ENCODE data around the gene AZU1.

The AZU1 gene, protein sequence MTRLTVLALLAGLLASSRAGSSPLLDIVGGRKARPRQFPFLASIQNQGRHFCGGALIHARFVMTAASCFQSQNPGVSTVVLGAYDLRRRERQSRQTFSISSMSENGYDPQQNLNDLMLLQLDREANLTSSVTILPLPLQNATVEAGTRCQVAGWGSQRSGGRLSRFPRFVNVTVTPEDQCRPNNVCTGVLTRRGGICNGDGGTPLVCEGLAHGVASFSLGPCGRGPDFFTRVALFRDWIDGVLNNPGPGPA

DNA sequence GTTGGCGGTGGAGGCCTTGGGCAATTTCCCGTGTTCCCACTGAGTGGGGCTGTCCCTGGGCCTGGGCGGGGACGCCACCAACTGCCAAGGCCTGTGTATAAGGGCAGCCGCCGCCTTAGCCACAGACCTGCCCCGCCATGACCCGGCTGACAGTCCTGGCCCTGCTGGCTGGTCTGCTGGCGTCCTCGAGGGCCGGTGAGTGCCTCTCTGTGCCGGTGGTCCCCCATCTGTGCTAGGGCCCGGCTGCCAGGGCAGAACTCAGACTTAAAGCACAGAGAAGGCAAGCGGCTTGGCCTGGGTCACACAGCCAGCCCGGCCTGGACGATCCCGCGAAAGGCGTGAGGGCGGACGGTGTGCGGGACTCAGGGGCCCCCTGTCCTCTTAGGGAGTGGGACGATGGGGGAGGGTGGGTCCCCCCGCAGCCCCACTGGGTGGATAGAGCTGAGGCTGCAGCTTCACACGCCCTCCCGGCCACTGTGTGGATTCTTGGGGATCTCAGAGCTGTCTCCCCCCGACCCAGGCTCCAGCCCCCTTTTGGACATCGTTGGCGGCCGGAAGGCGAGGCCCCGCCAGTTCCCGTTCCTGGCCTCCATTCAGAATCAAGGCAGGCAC is at the start of gene AZU1:
TSS of gene AZU1 (plus strand) at position 128 of the 612 bp plus-strand sequence. CDS start at position 138, 10 bp downstream.
- DNase-seq: no peak

DNA sequence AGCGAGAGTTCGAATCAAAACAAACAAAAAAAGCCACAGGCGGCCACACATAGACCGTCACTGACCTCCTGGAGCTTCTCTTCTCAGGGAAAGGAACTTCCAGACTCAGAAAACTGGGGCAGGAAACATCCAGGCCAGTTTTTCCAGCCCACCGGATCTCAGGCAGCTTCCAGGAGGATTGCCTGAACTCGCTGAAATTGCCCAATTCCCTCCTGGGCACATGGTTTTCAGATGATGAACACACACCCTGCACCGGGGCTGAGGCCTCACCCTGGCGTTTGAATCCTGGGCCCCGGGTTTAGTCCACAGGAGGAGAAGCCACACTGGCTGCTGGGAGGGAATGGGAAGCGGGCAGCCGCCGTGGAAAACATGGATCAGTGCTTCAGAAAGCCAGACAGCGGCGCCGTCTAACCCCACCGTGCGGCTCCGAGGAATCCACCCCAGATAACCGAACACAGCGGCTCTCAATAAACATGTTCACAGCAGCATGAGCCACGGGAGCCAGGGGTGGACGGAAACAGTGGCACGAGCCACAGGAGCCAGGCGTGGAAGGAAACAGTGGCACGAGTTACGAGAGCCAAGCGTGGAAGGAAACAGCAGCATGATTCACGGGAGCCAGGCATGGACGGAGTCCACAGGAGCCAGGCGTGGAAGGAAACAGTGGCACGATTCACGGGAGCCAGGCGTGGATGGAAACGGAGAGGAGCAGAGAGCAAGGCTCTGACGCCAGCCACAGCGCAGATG is 48.6 kb upstream of the AZU1 start:
- no peak for DNase-seq

DNA sequence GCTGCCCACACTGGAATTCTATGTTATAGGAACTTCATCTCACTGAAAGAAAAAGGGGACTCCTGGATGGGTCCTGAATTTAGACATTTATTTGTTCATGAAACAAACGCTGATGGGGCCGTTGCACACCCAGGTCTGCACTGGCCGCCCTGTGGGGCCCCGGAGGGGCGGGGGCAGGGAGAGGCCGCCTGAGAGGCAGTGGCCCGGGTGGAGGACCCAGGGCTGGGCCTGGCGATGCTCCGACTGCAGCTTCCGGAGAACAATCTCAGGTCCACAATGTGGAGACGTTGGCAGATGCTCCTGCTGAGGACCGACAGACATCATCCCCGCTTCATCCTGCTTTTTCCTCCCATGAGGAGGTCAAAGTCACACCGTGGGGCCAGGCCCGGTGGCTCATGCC is 46.7 kb upstream of the AZU1 start:
- no peak for DNase-seq

DNA sequence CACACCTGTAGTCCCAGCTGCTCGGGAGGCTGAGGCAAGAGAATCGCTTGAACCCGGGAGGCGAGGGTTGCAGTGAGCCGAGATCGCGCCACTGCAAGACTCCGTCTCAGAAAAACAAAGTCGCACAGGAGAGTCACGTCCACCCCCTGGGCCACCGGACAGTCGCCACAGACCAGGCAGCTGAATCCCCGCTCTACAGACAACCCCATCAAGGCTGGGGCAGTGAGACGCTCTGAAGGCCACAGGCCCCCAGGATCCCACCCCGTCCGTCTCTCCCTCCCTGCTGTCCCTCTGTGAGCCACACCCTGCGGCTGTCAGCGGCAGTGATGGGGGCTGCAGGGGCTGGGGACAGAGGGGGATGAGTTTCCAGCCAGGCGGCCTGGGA is 45.8 kb upstream of the AZU1 start:
- no peak for DNase-seq

DNA sequence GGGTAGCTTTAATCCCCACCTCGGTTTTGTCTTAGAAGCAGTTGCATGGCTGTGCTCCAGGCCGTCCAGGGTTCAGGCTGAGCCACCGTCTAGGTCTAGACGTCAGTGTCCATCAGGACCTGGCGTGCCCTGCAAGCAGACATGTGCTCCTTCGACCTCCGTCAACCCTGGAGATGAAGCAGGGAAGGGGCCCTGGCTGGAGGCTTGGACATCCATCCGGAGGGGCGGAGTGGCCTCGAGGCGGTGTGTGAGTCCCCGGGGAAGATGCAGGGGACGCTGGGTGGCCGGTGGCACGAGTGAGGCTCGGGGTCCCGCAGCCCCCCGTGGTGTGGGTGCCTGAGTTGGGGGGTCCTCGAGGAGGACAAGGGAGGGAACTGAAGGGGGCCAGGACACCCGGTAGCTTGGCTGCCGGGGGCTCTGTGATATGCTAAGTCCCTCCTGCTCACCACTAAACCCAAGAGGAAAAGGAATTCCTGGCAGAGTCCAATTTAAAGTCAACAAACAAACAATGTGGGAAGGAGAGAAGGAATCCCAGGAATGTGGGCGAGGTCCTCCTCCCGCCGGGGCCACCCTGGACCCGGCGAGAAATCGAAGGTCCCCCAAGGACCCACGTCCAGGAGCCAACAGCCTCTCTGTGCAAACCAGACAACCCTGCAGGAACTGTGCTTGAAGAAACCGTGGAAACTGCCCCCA is 45.3 kb upstream of the AZU1 start:
- no peak for DNase-seq

DNA sequence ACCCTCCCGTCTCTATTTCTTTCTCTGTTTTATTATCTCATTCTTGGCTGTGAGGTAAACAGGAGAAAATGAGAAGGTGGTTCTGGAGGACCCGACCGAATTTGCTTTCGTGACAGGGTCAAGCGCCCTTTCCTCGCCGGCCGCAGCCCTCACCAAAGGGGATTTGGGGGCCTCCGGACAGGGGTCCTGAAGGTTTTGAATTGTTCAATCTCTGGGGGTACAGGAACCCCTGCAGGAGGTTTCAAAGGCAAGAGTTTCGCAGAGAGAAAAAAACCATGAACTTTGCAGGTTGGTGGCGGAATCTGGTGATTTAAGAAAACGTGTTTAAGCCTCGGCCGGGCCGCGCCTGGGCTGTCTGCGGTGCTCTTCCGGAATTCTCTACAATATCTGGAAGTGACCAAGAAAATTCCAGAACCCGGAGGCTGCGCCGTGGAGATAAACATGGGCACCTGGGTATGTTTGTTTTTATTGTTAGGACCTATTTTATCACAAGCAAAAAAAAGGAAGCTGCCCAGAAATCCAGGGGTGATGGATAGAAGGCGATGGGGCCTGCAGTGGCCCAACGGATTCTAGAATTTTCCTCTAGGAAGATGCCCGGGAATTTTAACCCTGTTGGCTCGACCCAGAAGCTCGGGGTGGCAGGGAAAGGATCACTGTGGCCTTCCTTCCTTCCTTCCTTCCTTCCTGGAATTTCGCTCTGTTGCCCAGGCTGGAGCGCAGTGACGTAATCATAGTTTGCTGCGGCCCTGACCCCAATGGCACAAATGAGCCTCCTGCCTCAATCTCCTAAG is 44.6 kb upstream of the AZU1 start:
- DNase-seq: no peak

DNA sequence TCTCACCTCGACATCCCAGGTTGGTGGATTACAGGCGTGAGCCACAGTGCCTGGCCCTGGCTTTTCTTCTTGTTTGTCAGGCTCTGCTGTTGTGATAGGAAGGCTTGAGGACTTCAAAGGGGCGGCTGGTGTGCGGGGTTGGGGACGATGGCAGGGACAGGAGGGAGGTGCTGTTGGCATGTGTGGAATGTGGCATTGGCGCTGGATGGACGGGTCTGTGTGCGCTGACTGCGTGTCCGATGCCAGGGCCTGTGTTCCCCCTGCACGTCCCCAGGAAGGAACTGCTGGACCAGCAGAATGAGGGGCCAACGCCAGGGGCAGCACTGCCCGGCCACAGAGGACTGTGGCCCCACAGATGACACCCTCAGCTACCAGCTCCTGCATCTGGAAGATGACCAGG is 43.1 kb upstream of the AZU1 start:
- DNase-seq: no peak

DNA sequence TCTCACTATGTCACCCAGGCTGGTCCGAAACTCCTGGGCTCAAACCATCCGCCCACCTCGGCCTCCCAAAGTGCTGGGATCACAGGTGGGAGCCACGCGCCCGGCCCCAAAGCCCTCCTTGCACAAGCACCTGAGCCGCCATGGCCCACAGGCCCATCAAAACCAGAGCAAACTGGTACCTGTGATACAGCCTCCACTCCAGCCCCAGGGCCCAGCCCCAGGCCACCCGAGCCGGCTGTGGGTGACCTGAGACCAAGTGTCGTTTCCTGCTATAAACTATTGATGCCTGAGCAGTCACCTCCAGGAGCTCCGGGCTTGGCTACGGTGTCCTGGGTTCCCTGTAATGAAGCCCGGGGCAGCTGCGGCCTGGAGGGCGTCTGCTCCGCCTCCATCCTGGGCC is 40.1 kb upstream of the AZU1 start:
- no peak for DNase-seq

DNA sequence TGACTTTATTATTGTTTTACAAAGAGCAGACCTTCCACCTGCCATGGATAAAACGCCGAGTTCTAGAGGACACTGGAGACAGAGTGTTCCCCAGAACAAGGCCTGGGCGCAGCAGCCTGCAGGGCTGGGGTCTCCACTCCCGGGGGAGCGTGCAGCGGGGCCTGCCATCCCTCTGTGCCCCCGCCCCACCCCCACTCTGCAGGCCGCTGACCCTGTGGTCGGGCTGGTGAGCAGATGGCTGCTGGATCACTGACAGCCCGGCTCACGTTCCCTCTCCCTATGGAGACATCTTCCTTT is 39.0 kb upstream of the AZU1 start:
- no peak for DNase-seq

DNA sequence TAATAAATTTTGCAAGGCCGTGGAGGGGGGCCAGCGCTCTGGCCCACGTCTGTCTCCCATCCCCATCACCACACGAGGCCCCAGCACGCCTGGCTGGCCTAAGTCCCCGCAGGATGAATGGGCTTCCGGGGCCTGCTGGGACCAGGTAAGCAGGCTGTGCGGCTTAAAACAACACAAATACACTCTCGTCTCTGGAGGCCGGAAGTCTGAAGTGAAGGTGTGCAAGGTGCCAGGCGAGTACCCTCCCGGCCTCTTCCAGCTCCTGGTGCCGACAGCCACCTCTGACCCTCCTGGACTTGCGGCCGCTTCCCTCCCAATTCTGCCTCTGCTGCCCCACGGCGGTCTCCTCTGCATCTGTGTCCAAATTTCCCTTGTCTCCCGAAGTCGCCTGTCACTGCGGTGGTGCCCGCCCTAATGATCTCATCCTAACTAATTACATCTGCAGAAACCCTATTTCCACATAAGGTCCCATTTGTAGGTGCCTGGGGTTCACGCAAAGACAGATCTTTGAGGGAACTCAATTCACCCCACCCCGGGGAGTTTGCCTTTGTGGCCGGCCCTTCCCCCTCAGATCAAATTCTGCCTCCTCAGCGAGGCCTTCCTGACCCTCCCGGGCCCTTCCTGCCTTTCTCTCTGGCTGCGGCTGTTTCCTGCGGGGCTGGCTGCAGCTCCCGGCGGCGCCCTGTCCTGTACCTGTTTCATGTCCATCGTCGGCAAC is 38.5 kb upstream of the AZU1 start:
- no peak for DNase-seq

DNA sequence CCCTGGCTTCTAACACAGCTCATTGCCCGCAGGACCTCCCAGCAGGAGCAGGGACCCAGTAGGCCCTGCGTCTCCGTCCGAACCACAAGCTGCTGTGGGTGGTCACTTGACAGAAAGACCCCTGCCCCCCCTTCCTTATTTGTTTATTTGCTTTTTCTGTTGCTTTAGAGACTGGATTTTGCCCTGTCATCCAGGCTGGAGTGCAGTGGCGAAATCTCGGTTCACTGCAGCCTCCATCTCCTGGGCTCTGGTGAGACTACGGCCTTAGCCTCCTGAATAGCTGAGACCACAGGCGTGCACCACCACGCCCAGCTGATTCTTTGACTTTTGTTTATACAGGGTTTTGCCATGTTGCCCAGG is 38.0 kb upstream of the AZU1 start:
- DNase-seq: no peak

DNA sequence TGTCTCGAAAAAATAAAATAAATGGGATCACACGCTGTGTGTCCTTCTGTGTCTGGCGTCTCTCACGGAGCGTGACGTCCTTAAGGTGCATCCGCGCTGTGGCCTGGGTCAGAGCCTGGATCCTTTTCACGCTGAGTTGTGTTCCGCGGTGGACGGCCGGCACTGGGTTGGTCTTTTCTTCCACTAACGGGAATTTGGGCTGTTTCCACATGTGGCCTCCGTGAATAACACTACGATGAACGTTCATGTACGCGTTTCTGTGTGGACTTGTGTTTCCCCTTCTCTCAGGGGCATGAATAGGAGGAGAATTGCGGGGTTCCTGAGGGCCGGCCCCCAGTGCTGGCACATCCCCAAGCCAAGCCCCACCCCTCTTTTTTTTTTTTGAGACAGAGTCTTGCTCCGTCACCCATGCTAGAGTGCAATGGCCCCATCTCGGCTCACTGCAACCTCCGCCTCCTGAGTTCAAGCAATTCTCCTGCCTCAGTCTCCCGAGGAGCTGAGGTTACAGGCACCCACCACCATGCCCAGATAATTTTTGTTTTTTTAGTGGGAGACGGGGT is 36.5 kb upstream of the AZU1 start:
- no peak for DNase-seq

DNA sequence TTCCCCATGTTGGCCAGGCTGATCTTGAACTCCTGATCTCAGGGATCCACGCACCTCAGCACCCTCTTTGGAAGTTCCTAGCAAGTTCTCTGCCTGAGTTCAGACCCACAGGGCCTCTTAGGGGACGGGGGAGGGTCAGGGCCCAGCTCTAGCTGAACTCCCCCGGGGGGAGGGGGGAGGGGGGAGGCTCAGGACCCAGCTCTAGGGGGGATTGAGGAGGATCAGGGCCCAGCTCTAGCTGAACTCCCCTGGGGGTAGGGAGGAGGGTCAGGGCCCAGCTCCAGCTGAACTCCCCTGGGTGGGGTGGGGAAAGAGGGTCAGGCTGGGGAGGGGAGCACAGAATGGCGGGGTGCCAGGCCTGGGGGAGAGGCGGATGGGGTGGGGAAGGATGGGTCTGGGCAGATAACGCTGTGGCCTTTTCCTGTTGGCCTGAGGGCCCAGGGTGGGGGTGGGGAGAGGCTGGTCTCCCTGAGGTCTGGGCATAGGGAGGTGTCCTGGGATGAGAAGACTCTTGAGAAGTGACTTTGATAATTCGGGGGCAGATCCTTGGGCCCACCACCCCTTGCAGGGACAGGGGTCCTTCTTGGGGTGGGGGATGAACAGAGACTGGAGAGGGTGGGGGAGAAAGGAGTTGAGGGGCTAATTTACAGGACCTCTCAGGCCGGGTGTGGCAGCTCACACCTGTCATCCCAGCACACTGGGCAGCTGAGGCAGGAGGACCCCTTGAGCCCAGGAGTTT is 35.9 kb upstream of the AZU1 start:
- DNase-seq: no peak

DNA sequence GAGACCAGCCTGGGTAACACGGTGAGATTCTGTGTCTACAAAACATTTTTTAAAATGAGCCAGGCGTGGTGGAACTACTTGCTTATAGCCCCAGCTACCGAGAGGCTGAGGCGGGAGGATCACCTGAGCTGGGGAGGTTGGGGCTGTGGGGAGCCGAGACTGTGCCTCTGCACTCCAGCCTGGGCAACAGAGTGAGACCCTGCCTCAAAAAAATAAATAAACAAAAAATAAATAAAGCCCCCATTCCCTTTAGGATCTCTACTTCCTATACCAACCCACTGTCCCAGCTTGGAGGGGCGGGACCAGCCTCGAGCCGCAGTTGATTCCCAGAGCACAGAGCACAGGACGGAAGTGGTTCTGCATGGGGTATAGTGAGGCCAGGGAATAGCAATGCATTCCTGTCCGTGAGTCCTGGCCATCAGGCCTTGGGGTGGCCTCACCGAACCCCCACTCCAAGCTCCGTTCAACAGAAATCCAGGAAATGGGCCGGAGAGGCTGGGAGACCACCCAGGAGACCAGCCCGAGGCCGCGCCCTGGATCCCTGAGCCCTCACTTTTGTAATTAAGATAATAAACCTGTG is 35.2 kb upstream of the AZU1 start:
- DNase-seq: no peak

DNA sequence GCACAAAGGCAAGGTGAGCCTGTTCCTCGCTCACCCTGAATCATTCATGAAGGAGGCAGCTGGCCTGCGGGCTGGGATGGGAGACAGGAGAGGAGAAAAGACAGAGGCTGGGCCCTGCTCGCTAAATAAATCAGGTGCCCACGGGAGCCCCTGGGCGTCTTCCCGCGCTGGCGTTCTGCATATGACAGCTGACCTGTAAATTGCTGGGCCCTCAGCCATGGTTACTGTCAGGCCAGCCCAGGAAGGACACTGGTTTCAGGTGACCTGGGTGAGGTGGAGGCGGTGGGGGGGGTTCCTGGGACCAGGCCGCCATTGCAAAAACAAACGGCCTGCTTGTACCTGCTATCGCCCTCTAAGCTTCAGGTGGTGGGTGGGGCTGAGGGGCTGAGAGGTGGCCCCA is 33.8 kb upstream of the AZU1 start:
- DNase-seq: no peak

DNA sequence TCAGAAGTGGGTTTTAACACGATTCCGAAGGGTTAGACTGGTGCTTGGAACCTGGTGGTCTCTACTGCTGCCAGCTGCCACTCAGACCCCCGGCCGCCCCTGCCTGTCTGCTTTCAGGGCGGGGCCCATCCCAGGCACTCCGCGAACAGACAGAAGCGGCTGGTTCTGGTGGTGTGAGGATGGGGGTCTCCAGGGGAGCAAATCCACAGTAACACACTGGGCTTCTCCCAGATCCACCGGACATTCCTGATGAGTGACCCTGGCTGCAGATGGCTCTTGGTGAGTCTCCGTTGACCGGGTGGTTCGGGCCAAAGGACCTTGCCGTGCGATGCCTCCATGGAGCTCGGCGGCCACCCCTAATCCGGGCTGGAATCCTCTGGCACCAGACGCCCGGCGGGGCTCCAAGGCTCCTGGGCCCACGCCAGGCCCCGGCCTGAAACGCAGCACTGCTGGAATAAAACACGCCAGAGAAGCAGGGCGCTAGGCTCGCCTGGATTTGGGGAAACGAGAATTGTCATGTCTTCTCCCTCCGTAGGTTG is 32.5 kb upstream of the AZU1 start:
- DNase-seq: no peak

DNA sequence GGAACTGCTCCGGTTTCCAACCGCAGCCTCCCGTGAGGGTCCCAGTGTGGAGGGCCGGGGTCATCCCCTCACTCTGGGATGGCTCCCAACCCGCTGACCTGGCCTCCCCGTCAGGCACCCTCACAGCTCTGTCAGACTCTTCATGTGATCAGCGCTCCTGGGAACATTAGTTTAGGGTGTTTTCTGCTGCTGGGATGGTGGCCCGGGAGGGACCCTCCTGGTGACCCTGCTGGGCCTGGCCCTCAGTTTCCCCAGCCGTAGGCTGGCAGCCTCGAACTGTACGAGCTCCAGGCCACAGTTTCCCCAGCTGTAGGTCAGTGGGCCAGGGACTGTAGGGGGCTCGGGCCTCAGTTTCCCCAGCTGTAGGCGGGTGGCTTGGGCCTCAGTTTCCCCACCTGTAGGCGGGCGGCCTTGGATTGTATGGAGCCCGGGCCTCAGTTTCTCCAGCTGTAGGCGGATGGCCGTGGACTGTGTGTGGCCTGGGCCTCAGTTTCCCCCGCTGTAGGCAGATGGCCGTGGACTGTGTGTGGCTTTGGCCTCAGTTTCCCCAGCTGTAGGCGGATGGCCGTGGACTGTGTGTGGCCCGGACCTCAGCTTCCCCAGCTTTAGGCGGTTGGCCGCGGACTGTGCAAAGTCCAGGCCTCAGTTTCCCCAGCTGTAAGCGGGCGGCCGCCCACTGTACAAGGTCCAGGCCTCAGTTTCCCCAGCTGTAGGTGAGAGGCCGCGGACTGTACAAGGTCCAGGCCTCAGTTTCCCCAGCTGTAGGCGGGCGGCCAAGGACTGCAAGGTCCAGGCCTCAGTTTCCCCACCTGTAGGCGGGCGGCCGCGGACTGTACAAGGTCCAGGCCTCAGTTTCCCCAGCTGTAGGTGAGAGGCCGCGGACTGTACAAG is 31.7 kb upstream of the AZU1 start:
- no peak for DNase-seq

DNA sequence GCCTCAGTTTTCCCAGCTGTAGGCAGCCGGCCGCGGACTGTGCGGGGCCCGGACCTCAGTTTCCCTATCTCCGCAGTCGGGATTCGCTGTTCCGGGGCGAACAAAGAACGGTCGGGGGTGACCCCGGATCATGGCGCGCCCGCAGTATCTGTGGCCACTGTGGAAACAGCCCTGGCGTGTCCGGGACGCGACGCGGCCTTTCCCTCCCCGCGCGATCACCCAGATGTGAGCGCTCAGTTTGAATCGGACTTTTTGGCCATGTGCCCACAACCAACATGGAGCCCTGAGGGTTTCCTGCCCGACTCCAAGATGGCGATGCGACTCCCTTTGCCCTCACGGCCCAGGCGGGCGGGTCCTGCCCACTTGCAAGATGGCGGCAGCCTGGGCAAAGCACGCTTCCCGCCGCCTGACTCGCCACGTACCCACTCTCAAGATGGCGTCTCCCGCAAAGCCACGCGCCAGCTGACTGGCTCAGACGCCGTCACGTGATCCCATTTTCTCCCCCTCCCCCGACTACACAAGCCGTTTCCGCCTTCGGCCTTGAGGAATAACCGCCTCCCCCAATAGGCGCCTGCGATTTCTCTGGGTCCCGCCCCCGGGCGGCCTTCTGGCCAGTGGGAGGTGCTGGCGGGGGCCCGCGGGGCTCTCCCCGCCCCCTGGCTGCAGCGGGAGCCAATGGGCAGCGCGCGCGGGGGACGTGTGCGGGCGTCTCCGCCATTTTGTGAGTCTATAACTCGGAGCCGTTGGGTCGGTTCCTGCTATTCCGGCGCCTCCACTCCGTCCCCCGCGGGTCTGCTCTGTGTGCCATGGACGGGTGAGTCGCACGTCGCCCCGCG is 30.7 kb upstream of the AZU1 start, which contains the start of gene PTBP1:
TSS of gene PTBP1 (plus strand) at position 761 of the 836 bp plus-strand sequence. CDS start at position 807, 46 bp downstream.
- DNase-seq: peak; percentile 100
